ENCODE measurements around the gene NKD2. TPM values are rescaled to one million over a fixed set of nuclear protein-coding genes. Genes with fewer than 3 reads are reported as not detected.

Gene NKD2
- total and polyA plus RNA-seq, 7 donors = 0.08 to 0.96 (median 0.63) TPM; not detected in 1

DNA sequence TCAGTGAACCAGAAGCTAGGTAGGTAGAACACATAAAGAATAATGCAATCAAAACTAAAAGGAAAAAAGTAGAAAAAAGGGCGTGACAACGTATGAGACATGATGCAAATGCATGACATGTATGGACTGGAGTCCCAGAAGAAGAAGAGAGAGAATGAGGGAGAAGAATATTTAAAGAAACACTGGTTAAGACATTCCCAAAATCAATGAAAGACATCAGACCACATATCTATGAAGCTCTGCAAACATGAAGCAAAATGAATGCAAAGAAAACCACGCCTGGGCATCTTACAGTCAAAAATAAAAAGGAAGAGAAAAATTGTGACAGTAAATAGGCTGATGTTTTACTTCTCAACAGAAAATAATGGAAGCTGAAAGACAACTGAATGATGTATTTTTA is 23.8 kb upstream of the NKD2 start:
- no peak overlapping the region for H3K27ac ChIP-seq
- ATAC-seq = no peak
- 89 to 96% (median 96%) methylated on average over 3 of the region's 3 CpGs for whole genome bisulfite sequencing, 3 donors
- H3K36me3 ChIP-seq (ENCODE audit: insufficient read depth in 1 of 2, low read depth in 1 of 2) = no peaks in the 10 kb centered on the region
- no peak for DNase-seq
- TF ChIP-seq, protein P1, sequence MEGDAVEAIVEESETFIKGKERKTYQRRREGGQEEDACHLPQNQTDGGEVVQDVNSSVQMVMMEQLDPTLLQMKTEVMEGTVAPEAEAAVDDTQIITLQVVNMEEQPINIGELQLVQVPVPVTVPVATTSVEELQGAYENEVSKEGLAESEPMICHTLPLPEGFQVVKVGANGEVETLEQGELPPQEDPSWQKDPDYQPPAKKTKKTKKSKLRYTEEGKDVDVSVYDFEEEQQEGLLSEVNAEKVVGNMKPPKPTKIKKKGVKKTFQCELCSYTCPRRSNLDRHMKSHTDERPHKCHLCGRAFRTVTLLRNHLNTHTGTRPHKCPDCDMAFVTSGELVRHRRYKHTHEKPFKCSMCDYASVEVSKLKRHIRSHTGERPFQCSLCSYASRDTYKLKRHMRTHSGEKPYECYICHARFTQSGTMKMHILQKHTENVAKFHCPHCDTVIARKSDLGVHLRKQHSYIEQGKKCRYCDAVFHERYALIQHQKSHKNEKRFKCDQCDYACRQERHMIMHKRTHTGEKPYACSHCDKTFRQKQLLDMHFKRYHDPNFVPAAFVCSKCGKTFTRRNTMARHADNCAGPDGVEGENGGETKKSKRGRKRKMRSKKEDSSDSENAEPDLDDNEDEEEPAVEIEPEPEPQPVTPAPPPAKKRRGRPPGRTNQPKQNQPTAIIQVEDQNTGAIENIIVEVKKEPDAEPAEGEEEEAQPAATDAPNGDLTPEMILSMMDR (IDR thresholded peaks at IDR 0.05) = no peak
- no peaks in the 10 kb centered on the region for H3K27me3 ChIP-seq (ENCODE audit: insufficient read depth in 3 of 3, low read length in 2 of 3)
- H3K4me3 ChIP-seq = no peak overlapping the region
- intact Hi-C loops (cut with DNase I) = no loop called here
- H3K9me3 ChIP-seq = peaks cover 7% of the 10 kb centered on the region
- peaks cover 2% of the 10 kb centered on the region for H3K4me1 ChIP-seq

DNA sequence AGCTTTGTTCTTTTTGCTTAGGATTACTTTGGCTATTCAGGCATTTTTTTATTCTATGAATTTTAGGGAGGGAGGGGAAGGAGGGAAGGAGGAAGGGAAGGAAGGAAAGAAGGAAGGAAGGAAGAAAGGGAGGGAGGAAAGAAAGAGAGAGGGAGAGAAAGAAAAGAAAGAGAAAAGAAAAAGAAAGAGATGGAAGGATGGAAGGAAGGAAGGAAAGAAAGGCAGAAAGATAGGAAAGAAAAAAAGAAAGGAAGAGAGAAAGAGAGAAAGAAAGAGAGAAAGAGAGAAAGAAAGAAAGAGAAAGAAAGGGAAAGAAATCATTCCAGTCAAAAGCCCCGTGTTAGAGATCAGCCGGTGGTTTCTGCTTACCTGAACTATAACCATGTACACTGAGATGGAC is 20.8 kb upstream of the NKD2 start:
- ATAC-seq (no peak), DNase-seq (no peak)
- WGBS, 3 donors = 46 to 93% (median 62%) methylated on average over 2 of the region's 2 CpGs
- H3K9me3 ChIP-seq = peaks cover 7% of the 10 kb centered on the region
- no peaks in the 10 kb centered on the region for H3K36me3 ChIP-seq (ENCODE audit: insufficient read depth in 1 of 2, low read depth in 1 of 2)
- TF ChIP-seq, protein P1 (IDR thresholded peaks at IDR 0.05) = no peak
- peaks cover 0 to 10% (median 0%) of the 10 kb centered on the region in 3 donors for H3K27me3 ChIP-seq (ENCODE audit: insufficient read depth in 3 of 3, low read length in 2 of 3)
- H3K4me3 ChIP-seq = no peak overlapping the region
- peaks cover 7% of the 10 kb centered on the region for H3K4me1 ChIP-seq
- intact Hi-C loops (cut with DNase I) = no loop called here
- H3K27ac ChIP-seq = no peak overlapping the region

DNA sequence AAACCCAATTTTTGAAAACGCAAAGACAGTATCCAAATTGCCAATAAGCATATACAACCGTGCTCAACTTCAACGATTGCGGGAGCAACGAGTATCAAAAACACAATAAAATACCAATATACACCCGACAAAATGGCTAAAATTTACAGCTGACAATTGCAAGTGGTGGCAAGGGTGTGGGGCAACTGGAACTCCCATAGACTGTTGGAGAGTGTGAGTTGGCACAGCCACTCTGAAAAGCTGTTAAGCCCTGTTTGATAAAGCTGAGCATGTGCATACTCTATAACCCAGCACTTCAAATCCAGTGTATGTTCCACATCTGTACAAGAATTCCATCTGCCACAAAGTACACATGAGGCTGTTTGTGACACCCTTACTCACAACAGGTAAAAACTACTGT is 20.3 kb upstream of the NKD2 start:
- Histone ChIP-seq H3K27me3 (ENCODE audit: insufficient read depth in 3 of 3, low read length in 2 of 3) (peaks cover 0 to 10% (median 0%) of the 10 kb centered on the region in 3 donors), H3K36me3 (ENCODE audit: insufficient read depth in 1 of 2, low read depth in 1 of 2) (no peaks in the 10 kb centered on the region), H3K4me3 (no peak overlapping the region), H3K9me3 (peaks cover 7% of the 10 kb centered on the region), H3K4me1 (peaks cover 7% of the 10 kb centered on the region), H3K27ac (no peak overlapping the region)
- 80 to 82% (median 80%) methylated on average over 6 of the region's 6 CpGs for WGBS, 3 donors
- intact Hi-C loops (cut with DNase I) = no loop called here
- DNase-seq (no peak), ATAC-seq (no peak)
- TF ChIP-seq, protein P1 (IDR thresholded peaks at IDR 0.05) = no peak

DNA sequence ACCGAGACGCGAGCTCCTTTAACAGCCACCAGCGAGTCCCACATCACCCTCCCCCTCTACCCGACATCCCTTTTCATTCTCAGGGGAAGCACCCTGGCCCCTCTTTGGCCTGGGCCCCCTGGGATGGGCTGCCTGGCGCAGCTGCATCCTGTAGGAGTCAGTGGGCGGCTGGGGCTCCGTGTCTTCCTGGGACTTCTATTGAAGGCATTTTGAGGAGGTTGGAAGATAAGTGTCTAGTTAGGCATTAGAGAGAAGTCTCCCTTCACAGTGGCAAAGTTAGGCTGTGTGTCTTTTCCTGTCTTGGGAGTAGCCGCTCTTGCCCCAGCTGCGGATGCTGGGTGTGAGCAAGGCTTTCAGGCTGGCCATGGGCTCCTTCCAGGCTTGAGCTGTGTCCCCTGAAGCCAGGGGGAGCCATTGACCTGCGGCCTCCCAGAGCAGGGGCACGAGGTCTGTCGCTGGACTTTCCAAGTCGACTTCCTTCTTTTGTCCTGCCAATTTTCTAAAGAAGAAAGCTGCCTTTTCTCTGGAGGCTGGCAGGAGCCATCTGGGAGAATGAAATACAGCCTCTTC is 18.6 kb upstream of the NKD2 start:
- peaks cover 7% of the 10 kb centered on the region for H3K4me1 ChIP-seq
- 37 to 45% (median 43%) methylated on average over 14 of the region's 14 CpGs for whole genome bisulfite sequencing, 3 donors
- peaks cover 7% of the 10 kb centered on the region for H3K9me3 ChIP-seq
- intact Hi-C loops (cut with DNase I) = loop anchor here in 1 of 2 donors (10.0 kb wide), 1 partner anchor 145 kb away; no protein-coding TSS in a partner anchor
- H3K4me3 ChIP-seq = no peak overlapping the region
- H3K27me3 ChIP-seq (ENCODE audit: insufficient read depth in 3 of 3, low read length in 2 of 3) = peaks cover 0 to 10% (median 0%) of the 10 kb centered on the region in 3 donors
- ATAC-seq (peak; percentile 49 to 78 (median 63)), DNase-seq (peak; percentile 73 to 85)
- TF ChIP-seq, protein P1 (IDR thresholded peaks at IDR 0.05) = peak; percentile 47
- no peaks in the 10 kb centered on the region for H3K36me3 ChIP-seq (ENCODE audit: insufficient read depth in 1 of 2, low read depth in 1 of 2)
- H3K27ac ChIP-seq = no peak overlapping the region
